Measurements from ENCODE around the gene HEATR5B. TPM values are rescaled to one million over a fixed set of nuclear protein-coding genes. Genes with fewer than 3 reads are reported as not detected.

HEATR5B gene
- total and polyA plus RNA-seq, 11 donors, result 6.7 to 22.8 (median 17.9) TPM

DNA sequence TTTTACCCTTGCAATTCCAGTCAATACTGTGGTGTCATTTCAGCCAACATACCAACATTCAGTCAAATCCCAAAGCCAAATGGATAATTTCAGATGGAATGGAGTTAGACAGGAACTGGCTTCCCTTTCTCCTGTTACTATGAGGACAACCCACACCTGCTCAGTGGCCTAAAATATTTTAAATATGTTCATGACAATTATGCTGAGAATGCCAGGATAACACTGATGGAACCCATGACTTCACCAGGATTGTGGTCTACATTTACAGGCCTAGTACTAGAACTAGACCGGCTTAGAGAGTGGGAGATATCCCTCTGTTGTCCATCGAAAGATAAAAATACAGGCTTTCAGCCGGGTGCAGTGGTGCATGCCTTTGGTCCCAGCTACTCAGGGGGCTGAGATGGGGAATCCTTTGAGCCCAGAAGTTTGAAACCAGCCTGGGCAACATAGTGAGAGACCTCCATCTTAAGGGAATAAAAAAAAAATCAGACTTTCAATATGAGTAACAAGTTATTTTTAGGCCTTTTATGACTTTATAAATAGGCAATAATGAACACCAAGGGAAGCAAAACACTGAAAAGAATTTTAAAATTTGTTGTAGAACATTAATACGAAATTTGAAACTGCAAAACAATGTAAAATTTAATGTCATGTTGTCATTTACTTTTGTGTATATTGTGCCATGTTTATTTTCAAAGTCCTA, 14.4 kb upstream of the HEATR5B start:
- Histone ChIP-seq H3K36me3 (peaks cover 0 to 100% (median 95%) of the 10 kb centered on the region in 9 donors), H3K9me3 (no peaks in the 10 kb centered on the region), H3K27ac (no peak overlapping the region), H3K27me3 (no peaks in the 10 kb centered on the region), H3K4me1 (no peaks in the 10 kb centered on the region), H3K4me3 (no peak overlapping the region)
- 72 to 82% (median 79%) methylated on average over 4 of the region's 4 CpGs for WGBS, 4 donors
- DNase-seq, result no peak
- intact Hi-C loops (cut with DNase I), result no loop called here
- no peak for ATAC-seq
- no peak for TF ChIP-seq POLR2A (IDR thresholded peaks at IDR 0.05)
- TF ChIP-seq, protein P1, sequence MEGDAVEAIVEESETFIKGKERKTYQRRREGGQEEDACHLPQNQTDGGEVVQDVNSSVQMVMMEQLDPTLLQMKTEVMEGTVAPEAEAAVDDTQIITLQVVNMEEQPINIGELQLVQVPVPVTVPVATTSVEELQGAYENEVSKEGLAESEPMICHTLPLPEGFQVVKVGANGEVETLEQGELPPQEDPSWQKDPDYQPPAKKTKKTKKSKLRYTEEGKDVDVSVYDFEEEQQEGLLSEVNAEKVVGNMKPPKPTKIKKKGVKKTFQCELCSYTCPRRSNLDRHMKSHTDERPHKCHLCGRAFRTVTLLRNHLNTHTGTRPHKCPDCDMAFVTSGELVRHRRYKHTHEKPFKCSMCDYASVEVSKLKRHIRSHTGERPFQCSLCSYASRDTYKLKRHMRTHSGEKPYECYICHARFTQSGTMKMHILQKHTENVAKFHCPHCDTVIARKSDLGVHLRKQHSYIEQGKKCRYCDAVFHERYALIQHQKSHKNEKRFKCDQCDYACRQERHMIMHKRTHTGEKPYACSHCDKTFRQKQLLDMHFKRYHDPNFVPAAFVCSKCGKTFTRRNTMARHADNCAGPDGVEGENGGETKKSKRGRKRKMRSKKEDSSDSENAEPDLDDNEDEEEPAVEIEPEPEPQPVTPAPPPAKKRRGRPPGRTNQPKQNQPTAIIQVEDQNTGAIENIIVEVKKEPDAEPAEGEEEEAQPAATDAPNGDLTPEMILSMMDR (IDR thresholded peaks at IDR 0.05), result no peak

DNA sequence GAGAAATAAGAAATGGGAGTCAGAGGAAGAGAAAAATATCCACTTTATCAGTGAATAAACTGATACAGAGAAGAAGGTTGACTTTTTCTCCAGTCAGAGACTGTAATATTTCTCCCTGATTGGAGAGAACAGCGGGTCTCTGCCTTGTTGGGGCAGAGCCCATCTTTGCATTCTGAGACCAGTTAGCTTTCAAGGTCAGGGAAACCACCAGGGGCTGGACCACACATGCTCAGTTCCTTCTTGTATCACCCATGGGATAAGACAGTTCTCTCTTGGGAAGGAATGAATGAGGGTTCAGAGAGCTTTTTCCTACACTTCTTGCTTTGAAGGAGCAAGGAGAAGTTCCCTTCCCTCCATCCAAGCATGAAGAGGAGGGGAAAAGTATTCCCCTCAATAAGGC, 12.4 kb upstream of the HEATR5B start:
- H3K27me3 ChIP-seq, result no peaks in the 10 kb centered on the region
- 86 to 96% (median 92%) methylated on average over 1 of the region's 1 CpG for WGBS, 4 donors
- DNase-seq (no peak), ATAC-seq (no peak)
- H3K27ac ChIP-seq, result no peak overlapping the region
- no peaks in the 10 kb centered on the region for H3K4me1 ChIP-seq
- peaks cover 0 to 100% (median 96%) of the 10 kb centered on the region in 9 donors for H3K36me3 ChIP-seq
- H3K9me3 ChIP-seq, result no peaks in the 10 kb centered on the region
- intact Hi-C loops (cut with DNase I), result no loop called here
- H3K4me3 ChIP-seq, result no peak overlapping the region
- TF ChIP-seq, protein P1 (IDR thresholded peaks at IDR 0.05), result no peak
- TF ChIP-seq POLR2A (IDR thresholded peaks at IDR 0.05), result no peak

DNA sequence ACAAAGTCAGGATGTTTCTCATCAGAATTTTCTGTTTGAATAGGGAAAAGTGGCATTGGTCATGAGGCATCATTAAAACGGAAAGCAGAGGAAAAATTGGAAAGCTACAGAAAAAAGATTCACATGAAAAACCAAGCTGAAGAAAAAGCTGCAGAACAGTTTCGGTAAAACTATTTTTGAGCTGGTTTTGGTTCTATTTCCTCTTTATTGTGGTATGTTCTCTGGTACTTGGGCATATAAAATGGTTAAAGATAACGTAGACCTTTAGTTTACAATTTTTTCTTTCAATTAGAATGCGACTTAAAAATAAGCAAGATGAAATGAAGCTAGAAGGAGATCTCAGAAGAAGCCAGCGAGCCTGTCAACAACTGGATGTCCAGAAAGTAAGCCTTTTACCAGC, 7.7 kb upstream of the HEATR5B start:
- H3K27me3 ChIP-seq, result no peaks in the 10 kb centered on the region
- no peak for ATAC-seq
- H3K27ac ChIP-seq, result no peak overlapping the region
- H3K36me3 ChIP-seq, result peaks cover 0 to 93% (median 88%) of the 10 kb centered on the region in 9 donors
- TF ChIP-seq, protein P1 (IDR thresholded peaks at IDR 0.05), result no peak
- no peak for TF ChIP-seq POLR2A (IDR thresholded peaks at IDR 0.05)
- H3K4me3 ChIP-seq, result no peak overlapping the region
- peaks cover 0 to 11% (median 0%) of the 10 kb centered on the region in 12 donors for H3K4me1 ChIP-seq
- DNase-seq, result no peak
- no peaks in the 10 kb centered on the region for H3K9me3 ChIP-seq
- intact Hi-C loops (cut with DNase I), result no loop called here
- WGBS, 4 donors, result 88 to 93% (median 90%) methylated on average over 5 of the region's 5 CpGs

DNA sequence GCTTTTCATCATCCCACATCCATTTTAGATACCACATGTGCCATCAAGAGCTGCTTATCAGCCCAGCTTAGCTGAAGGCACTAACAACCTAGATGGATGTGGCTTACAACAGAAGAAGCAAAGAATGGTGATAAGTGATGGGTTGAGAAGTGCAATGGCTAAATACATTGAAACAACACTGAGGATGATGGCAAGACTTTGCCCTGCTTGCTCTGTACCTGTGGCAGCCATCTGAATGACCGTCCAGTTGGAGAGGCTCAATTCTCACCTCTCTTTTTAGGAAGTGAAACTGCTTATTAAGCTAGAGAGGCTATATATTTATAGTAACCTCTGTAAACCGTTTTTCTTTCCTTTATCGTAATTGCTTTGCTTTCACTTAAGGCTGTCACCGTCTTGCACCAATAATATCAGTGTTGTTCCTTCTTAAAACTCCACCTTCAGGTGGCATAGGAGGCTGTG, 5.9 kb upstream of the HEATR5B start:
- no peak for TF ChIP-seq POLR2A (IDR thresholded peaks at IDR 0.05)
- TF ChIP-seq, protein P1 (IDR thresholded peaks at IDR 0.05), result no peak
- ATAC-seq, result no peak
- no peak overlapping the region for H3K27ac ChIP-seq
- intact Hi-C loops (cut with DNase I), result no loop called here
- no peak overlapping the region for H3K4me3 ChIP-seq
- peaks cover 0 to 20% (median 5%) of the 10 kb centered on the region in 12 donors for H3K4me1 ChIP-seq
- H3K36me3 ChIP-seq, result peaks cover 0 to 75% (median 70%) of the 10 kb centered on the region in 9 donors
- 86 to 91% (median 87%) methylated on average over 4 of the region's 4 CpGs for WGBS, 4 donors
- DNase-seq, result no peak
- H3K27me3 ChIP-seq, result no peaks in the 10 kb centered on the region
- no peaks in the 10 kb centered on the region for H3K9me3 ChIP-seq
